HG03280 (cell line): ENCODE measurements around the gene MYO9A.

Experiments used
- ATAC-seq: cut with Tn5 transposase; IDR thresholded peaks from one replicate; pipeline ENCODE4 v1.9.1; 2021; ENCODE audit warnings: mild to moderate bottlenecking, moderate library complexity; ENCODE audit not compliant: unreplicated experiment

MYO9A gene

GRCh38 chr15:71812966-71813722, 304.8 kb downstream of the MYO9A start:
- no peak for ATAC-seq

GRCh38 chr15:71811752-71812735, 305.9 kb downstream of the MYO9A start:
- ATAC-seq = no peak

DNA sequence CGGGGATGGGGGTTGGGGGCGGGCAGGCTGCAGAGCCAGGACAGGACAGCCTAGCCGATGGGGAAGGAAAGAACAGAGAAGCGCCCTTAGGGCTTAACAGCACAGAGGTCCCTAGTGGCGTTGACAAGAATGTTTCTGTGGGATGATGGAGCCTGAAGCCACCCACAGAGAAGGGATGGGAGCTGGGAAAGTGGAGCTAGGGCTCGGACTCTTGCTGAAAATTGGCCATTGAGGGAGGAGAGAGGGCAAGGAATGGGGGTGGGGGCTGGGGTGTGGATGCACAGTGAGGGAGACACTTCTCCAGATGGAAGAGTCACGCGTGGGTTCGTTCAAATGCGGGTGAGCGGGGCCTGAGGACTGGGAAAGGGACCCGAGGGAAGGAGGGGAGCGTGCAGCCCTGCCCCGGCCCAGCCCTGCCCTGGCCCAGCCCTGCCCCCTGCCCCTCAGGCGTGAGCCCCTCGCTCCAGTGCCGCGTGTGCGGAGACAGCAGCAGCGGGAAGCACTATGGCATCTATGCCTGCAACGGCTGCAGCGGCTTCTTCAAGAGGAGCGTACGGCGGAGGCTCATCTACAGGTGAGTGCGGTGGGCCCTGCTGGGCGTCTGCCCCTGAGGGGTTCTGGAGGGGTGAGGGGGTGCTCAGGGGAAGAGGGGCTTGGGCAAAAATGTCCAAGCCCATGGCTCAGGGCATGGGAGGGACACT, 306.8 kb downstream of the MYO9A start:
- ATAC-seq = no peak

GRCh38 chr15:71810256-71811035, 307.5 kb downstream of the MYO9A start, which contains the start of gene NR2E3:
TSS of gene NR2E3 (plus strand) at chr15:71810554. CDS start at chr15:71810744, 190 bp downstream.
- no peak for ATAC-seq

DNA sequence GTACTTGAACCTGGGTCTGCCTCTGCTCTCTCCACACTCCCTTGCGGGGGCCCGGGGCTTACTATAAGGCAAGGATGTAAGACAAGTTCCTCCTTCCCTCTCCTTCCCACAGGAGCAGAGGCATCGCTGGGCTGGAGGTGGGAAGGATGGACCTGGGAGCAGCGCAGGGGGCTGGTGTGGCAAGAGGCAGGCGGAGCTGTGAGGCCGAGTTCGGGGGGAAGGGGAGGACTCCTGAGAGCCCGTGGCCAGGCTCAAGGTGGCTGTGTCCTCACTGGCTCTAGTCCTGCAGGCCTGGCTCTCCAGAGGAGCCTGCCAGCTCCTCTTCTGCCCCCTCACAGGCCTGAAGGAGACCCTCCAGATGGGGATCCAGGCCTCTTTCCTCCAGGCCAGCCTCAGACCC, 308.6 kb downstream of the MYO9A start:
- ATAC-seq = no peak

DNA sequence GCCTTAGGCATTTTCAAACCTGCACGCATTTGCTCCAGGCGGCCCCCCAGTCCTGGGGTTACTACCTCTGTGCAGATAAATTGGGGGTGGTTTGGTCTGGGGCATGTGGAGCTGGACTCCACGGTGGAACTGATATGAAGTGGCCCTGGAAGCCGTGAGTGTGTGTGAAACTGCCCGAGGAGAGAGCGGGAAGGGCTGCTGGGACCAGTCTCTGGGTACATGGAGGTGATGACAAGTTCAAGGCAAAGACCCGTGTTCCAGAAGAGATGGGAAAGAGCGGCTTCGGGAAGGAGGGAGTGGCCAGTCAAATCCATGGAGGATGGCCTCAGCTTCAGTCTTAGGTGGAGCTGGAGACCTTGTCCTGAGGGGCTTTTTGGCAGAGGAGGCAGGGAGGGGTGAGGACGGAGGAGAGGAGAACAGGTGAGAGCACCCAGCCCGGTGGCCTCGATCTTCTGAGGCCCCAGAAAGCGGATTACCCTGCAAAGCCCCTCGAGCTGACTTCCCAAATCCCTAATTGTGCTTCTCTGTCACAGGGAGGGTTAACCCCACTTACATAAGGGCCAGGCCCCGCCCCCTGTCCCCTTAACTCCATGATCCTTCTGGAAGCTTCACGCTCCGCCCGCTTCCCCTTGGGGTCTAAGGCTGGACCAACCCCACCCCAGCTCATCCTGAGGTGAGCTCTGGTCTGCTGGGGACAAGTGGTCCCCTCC, 309.5 kb downstream of the MYO9A start:
- ATAC-seq = no peak

GRCh38 chr15:71807691-71808091, 310.3 kb downstream of the MYO9A start:
- no peak for ATAC-seq

GRCh38 chr15:71807125-71807629, 310.8 kb downstream of the MYO9A start:
- ATAC-seq = no peak

GRCh38 chr15:71806452-71806931, 311.5 kb downstream of the MYO9A start:
- ATAC-seq = no peak

DNA sequence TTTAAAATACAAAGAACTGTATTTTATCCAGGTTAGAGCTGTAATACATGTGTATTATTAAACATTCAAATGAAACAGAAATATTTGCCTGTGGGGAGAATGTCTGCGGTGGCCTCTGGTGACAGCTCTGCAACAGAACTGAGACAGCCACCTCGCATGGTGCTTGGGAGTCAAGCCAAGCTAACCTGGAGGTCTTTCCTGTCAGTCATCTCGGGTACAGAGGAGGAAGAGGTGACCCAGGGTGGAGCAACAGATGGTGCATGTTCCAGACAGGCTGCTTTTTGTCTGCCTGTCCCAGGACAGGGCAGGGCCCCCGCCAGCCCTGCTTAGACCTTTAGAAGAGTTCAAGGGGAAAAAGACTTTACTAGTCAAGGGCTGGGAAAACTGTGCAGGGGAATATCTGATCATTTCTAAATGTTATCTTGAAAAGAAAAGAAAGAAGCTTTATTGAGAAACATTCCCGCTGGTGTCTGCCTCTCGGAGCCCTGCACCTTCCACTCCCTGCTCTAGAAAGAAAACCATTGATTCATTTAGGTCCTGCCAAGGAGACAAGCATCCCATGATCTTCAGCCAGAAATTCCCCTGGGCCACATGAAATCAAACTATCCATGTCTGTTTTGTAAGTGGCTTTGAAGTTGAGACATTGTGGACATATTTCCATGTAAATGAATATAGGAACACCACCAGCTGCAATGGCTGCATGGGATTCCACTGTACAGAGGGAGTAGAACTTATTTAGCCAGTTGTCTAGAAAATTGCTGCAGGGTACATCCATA, 313.1 kb downstream of the MYO9A start:
- no peak for ATAC-seq

DNA sequence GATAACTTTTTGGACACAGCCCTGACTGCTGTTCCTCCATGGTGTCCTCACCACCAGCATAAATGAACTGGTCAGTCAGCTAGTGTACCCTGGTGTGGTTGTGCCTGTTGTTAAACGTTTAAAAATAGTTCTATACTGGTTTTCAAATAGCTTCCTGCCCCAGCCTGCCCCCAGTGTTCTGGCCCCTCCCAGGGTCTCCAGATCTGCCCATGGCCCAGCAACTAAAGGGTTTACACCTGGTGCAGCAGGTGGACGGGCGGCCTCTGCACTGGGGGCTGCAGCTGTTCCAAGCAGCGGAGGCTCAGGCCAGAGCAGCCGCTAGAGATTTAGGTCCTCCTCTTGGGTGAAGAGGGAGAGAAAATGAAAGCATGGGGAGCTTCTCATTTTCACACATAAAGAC, 313.7 kb downstream of the MYO9A start:
- no peak for ATAC-seq

- no peak for ATAC-seq
These were observed 315.2 kb downstream of the MYO9A start for GRCh38 chr15:71802770-71803169.

DNA sequence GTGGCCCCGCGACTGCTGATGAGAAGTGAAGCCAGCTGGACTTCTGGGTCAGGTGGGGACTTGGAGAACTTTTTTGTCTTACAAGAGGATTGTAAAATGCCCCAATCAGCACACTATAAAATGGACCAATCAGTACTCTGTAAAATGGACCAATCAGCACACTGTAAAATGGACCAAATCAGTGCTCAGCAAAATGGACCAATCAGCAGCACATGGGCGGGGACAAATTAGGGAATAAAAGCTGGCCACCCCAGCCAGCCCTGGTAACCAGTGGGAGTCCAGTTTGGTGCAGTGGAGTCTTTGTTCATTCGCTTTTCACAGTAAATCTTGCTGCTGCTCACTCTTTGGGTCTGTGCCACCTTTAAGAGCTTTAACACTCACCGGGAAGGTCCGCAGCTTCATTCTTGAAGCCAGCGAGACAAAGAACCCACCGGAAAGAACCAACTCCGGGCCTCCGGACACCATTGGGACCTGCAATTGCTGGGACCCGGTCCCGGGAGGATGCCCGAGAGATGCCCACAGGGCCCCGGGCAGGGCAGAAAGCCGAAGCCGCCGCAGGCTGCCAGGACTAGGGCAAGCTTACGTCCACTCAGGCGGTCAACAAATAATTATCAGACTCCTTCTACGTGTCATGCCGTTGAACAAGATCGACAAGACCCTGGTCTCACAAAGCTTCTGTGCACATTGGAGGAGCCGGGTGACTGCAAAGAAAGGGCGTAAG, 315.9 kb downstream of the MYO9A start:
- no peak for ATAC-seq

GRCh38 chr15:71800835-71801745, 316.9 kb downstream of the MYO9A start:
- no peak for ATAC-seq

- ATAC-seq = no peak
These were observed 317.8 kb downstream of the MYO9A start for GRCh38 chr15:71800190-71800589.

- ATAC-seq = no peak
These were observed 319.3 kb downstream of the MYO9A start for GRCh38 chr15:71798641-71799040.

DNA sequence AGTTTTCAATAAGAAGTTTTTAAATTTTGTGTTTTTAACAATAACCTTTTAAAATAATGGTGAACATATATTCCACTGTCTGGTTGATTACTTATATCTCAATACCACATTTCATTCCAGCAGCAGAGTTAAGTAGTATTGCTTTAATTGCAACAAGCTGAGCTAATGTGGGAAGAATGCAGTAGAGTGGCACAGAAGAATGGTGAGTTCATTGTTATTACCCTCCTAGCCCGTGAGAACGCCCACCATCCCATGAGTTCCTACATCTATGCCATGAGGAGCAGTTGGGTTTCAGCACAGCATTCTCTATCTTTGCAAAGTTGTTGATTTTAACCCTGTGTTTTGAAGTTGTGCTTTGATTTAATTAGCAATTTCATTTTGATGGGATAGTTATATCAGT, 325.4 kb downstream of the MYO9A start:
- ATAC-seq = no peak
